Adrenal gland (tissue), 5 donors: ENCODE results near the gene RSAD1.

ENCODE experiments used
- POLR2A ChIP-seq, 2 donors: fragments of 450-650 bp; IDR thresholded peaks; one replicate each; pipeline ENCODE4 v1.6.1; 2017; ENCODE audit warnings: antibody characterized with exemption in 2 of 2, mild to moderate bottlenecking in 2 of 2, moderate library complexity in 1 of 2
- TF ChIP-seq, protein P1 (sequence below), 6 experiments: fragments of 450-650 bp in 4 of 6; fragments of 200-600 bp in 2 of 6; sonication (generic) in 1 of 6; IDR thresholded peaks; 1 replicate in 5 of 6; 2 replicates in 1 of 6; pipeline versions ENCODE4 v1.5.1 to v1.8.0; 2016 to 2021; ENCODE audit warnings: antibody characterized with exemption in 6 of 6, mild to moderate bottlenecking in 2 of 6, moderate library complexity in 1 of 6
- donor health status: DM: no; HTN: no; CAD: no.

DNA sequence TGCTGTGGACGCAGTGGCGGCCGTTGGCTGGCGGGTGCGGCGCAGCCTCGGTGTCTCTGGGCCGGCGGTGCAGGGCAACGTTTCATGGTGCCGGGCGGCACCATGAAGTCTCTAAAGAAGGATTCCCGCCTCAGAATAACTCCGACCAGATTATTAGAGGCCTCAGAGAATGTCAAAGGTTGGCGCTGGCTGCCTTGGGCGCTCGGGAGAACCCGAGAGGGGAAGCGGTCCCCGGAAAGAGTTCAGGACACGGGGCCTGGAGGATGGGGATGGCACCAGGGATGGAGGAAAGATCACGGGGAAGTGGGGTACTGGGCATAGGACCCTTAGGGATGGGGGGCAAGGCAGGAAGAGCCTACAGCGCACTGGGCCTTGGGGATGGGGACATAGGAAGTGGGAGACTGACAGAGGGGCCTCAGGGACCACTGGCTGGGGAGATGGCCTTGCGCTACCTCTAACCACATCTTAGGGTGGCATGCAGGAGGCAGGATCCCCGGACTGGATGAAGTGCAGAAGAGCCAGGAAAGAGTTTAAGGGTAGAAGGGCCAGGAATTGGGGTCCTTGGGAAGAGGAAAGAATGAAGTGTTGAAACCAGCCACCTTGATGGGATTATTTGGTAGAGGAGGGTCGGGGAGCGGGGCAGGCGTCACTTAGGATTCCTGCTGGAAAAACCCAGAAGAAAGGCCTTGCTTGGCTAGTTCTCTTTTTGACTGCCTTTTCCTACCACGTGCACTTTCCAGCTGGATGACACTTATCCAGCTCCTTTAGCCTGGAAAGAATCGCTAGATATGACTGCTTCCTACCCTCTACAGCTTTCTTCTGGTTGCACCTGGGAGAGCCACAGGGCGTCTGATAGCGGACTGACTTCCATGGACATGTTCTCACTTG, 30.2 kb downstream of the RSAD1 start:
- TF ChIP-seq, protein P1, sequence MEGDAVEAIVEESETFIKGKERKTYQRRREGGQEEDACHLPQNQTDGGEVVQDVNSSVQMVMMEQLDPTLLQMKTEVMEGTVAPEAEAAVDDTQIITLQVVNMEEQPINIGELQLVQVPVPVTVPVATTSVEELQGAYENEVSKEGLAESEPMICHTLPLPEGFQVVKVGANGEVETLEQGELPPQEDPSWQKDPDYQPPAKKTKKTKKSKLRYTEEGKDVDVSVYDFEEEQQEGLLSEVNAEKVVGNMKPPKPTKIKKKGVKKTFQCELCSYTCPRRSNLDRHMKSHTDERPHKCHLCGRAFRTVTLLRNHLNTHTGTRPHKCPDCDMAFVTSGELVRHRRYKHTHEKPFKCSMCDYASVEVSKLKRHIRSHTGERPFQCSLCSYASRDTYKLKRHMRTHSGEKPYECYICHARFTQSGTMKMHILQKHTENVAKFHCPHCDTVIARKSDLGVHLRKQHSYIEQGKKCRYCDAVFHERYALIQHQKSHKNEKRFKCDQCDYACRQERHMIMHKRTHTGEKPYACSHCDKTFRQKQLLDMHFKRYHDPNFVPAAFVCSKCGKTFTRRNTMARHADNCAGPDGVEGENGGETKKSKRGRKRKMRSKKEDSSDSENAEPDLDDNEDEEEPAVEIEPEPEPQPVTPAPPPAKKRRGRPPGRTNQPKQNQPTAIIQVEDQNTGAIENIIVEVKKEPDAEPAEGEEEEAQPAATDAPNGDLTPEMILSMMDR (IDR thresholded peaks at IDR 0.05) = no peak
- no peak for TF ChIP-seq POLR2A (IDR thresholded peaks at IDR 0.05)
